ENCODE results near the gene TRIM58. TPM values are rescaled to one million over a fixed set of nuclear protein-coding genes. Genes with fewer than 3 reads are reported as not detected.
A peak's percentile ranks its signal among the peaks of the same experiment; 100 is the strongest.

Gene TRIM58
- total and polyA plus RNA-seq, 9 of the 15 experiments (the other 6 are each of a cell fraction or from before 2014, with no cell fraction given), result 3.8 to 19.1 (median 7.2) TPM

- TF ChIP-seq THAP7 (CRISPR knock-in tag; IDR thresholded peaks at IDR 0.05), result no peak
- TF ChIP-seq RBBP5 (IDR thresholded peaks at IDR 0.05; ENCODE audit: borderline replicate concordance, insufficient read depth, low read length, poor library complexity, severe bottlenecking), result peak; percentile 94
- no peak for TF ChIP-seq MITF (IDR thresholded peaks at IDR 0.05)
- TF ChIP-seq ZBTB9 (CRISPR knock-in tag; IDR thresholded peaks at IDR 0.05), result 0 out of 2 replicates have a peak, but pooled peaks have one; percentile 41
- TF ChIP-seq SMARCA4 (IDR thresholded peaks at IDR 0.05), result 0 out of 2 replicates have a peak, but pooled peaks have one; percentile 11
- TF ChIP-seq CREB3L1 (IDR thresholded peaks at IDR 0.05; ENCODE audit: borderline replicate concordance, low read depth), result 0 out of 2 replicates have a peak, but pooled peaks have one; percentile 66
- peak; percentile 86; the same call in 1 of the 2 replicates for TF ChIP-seq HMGXB4 (CRISPR knock-in tag; IDR thresholded peaks at IDR 0.05)
- peak; percentile 86 for TF ChIP-seq KLF1 (tag; IDR thresholded peaks at IDR 0.05)
- TF ChIP-seq SLC30A9 (CRISPR knock-in tag; IDR thresholded peaks at IDR 0.05), result no peak
- TF ChIP-seq CCNT2 (IDR thresholded peaks at IDR 0.05; ENCODE audit: borderline replicate concordance, extremely low read depth, insufficient read length, low read depth, low read length), result peak; percentile 87
- peak; percentile 44; the same call in 1 of the 2 replicates for TF ChIP-seq ZBTB17 (CRISPR knock-in tag; IDR thresholded peaks at IDR 0.05)
- TF ChIP-seq MBD2 (IDR thresholded peaks at IDR 0.05; ENCODE audit: borderline replicate concordance, low read depth), result no peak; the same call in 1 of the 2 replicates
- peak; percentile 64; the same call in 1 of the 2 replicates for TF ChIP-seq AFF4 (CRISPR knock-in tag; IDR thresholded peaks at IDR 0.05)
- TF ChIP-seq MYNN (IDR thresholded peaks at IDR 0.05), result peak; percentile 28; the same call in 1 of the 2 replicates
- no peak for TF ChIP-seq MYNN (CRISPR knock-in tag; IDR thresholded peaks at IDR 0.05)
Measured at GRCh38 chr1:247857069-247857984, at the start of gene TRIM58 (continued).
